Choroid plexus epithelial cell (primary cell): ENCODE data around the gene PANK1.

Experiments used
- DNase-seq: peaks from one replicate; pipeline ENCODE4 v3.0.0-alpha.2; 2010; ENCODE audit warnings: low read depth
- H3K4me3 ChIP-seq: 2 replicates; pipeline ENCODE4 v1.5.1; 2011; ENCODE audit warnings: low read depth, mild to moderate bottlenecking, control low read depth, low read length, moderate library complexity
- TF ChIP-seq, protein P1 (sequence below): conservative IDR thresholded peaks from 2 replicates; pipeline ENCODE4 v1.5.1; 2011; ENCODE audit warnings: low read depth, mild to moderate bottlenecking, control low read depth, inconsistent platforms, low read length, moderate library complexity

The PANK1 gene

DNA sequence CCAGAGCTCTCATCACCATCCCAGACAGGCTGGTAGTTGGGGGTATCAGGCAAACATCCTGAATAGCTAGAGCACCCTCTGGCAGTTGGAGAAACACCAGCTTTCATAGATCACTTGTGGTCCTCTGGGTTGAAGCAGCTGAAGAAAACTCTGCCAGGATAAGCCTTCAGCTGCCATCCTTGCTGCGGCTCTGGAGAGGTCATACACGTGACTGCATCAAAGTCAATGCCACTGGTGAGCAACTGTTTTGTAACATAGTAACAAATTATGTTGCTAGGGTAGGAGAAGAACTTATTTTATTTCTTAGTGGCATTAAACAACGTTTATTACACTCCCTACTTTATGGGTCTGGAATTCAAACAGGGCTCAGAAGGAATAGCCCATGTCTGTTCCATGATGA lies 19.2 kb upstream of the PANK1 start:
- TF ChIP-seq, protein P1, sequence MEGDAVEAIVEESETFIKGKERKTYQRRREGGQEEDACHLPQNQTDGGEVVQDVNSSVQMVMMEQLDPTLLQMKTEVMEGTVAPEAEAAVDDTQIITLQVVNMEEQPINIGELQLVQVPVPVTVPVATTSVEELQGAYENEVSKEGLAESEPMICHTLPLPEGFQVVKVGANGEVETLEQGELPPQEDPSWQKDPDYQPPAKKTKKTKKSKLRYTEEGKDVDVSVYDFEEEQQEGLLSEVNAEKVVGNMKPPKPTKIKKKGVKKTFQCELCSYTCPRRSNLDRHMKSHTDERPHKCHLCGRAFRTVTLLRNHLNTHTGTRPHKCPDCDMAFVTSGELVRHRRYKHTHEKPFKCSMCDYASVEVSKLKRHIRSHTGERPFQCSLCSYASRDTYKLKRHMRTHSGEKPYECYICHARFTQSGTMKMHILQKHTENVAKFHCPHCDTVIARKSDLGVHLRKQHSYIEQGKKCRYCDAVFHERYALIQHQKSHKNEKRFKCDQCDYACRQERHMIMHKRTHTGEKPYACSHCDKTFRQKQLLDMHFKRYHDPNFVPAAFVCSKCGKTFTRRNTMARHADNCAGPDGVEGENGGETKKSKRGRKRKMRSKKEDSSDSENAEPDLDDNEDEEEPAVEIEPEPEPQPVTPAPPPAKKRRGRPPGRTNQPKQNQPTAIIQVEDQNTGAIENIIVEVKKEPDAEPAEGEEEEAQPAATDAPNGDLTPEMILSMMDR: no peak
- DNase-seq: no peak
- no peak overlapping the region for H3K4me3 ChIP-seq

DNA sequence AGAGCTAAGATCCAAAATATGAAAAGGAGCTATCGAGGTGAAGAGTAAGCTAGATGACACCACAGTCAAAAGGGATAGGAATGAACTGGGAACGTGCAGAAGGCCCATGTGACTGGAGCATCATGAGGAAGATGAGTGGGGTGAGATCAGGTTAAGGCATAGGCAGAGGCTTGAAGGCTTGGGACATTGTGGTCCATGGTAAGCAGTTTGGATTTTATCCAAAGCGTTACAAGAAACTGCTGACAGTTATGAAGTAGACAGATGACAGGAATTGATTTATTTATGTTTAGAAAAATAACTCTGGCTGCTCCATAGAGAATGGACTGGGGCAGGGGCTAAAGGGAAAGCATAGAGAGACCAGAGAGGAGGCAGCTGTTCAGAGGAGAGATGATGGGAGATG lies 18.1 kb upstream of the PANK1 start:
- TF ChIP-seq, protein P1: no peak
- no peak for DNase-seq
- no peak overlapping the region for H3K4me3 ChIP-seq

DNA sequence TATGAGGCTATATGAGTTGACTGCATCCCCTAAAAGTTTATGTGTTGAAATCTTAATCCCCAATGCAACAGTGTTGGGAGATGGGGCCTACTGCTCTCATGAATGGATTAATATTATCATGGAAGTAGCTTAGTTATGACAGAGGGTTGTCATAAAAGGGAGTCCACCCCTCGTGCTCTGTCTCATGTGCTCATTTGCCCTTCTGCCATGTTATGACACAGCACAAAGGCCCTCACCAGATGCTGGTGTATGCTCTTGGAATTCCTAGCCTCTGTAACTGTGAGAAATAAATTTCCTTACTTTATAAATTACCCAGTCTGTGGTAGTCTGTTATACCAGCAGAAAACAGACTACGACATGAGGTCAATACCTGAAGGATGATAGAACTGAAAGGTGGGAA lies 17.6 kb upstream of the PANK1 start:
- TF ChIP-seq, protein P1: no peak
- no peak overlapping the region for H3K4me3 ChIP-seq
- no peak for DNase-seq

DNA sequence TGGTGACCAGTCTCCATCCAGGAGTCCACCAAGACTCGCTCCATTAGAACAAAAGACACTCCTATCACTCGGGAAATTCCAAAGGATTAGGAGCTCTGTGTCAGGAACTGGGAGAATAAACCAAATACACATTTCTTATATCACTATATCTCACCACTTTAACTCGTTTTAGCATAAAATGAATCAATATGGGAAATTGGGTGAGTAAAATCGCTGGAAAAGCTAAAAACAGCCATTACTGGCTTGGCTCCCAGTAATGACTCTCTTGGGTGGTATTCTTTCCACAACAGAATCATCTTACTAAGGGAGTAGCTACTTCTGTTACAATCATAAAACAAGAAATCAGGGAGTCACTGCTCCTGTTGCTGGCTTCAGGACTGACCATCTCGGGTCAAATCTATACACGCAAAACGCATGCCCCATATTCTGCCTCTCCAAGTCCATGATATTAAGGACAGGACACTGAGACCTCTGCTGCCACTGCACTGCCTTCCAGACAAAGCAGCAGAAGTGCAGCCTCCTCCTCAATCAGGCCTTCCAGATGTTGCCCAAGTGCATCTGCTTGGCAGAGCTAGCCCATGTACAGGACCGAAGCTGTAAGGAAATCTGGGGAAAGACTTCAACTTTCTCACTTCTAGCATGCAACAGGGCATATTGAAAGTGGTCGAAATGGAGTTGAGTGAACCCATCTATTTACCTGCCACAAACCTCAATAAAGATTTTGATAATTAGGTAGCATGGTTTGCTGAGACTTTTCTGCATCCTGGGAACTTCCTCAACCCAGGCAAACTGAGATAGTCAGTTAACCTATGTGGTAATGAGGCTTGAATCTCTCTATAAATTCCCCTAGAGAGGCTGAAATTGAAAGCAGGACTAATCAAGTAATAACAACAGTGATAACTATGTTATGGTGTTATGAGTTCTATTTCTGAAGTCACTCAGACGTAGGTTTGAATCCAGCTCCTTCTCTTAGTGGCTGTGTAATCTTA lies 14.4 kb upstream of the PANK1 start:
- TF ChIP-seq, protein P1: no peak
- H3K4me3 ChIP-seq: no peak overlapping the region
- peak; percentile 71 for DNase-seq

DNA sequence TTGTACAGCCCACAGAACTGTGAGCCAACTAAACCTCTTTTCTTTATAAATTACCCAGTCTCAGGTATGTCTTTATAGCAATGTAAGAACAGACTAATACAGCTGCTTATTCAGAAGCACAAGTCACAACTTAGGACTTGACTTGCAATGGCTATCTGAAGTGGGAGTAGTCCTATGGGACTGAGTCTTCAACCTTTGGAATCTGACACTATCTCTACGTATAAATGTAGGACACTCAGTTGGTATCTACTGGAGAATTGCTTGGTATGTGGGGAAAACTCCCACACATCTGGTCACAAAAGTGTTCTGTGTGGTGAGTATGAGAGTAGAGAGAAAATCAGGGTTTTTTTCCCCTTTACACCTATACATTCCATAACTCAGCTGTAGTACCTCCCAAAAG lies 12.3 kb upstream of the PANK1 start:
- no peak overlapping the region for H3K4me3 ChIP-seq
- DNase-seq: no peak
- TF ChIP-seq, protein P1: no peak

DNA sequence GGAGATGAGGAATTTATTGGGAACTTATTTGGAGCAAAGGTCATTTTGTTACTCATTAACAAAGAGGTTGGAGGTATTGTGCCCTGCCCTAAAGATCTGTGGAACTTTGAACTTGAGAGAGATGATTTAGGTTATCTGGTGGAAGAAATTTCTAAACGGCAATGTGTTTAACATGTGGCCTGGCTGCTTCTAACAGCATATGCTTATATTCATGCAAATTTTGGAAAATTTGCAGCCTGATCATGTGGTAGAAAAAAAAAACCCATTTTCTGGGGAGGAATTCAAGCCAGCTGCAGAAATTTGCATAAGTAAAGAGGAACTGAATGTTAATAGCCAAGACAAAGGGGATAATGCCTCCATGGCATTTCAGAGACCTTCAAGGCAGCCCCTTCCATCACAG lies 10.7 kb upstream of the PANK1 start:
- TF ChIP-seq, protein P1: no peak
- no peak overlapping the region for H3K4me3 ChIP-seq
- DNase-seq: no peak

DNA sequence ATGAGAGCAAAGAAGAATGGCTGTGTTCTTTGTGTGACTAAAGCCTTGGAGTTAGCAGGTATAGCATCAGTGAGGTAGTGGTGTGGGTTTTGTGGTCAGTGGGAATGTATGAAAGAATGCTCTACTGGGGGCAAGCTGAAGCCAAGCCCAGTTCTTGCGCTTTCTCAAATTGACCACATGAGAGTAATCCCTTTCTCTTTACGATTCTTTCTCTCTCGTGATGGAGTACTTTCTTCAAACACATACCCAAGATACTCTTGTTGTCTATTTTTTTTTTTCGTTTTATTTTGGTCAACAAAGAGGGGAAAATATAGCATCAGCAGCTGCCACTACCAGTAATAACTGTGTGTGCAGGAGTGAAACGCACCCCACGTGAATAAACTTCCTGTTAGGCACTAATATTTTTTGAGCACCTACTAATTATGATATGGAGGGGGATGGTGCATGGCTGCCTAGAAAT lies 8.4 kb upstream of the PANK1 start:
- peak; percentile 93 for DNase-seq
- H3K4me3 ChIP-seq: no peak overlapping the region
- TF ChIP-seq, protein P1: no peak
